Dermis blood vessel endothelial cell (primary cell): ENCODE data around the gene CHST5. TPM values are rescaled to one million over a fixed set of nuclear protein-coding genes. Genes with fewer than 3 reads are reported as not detected.
A peak's percentile ranks its signal among the peaks of the same experiment; 100 is the strongest.
"Not testable (repeated sequence)": the region's sequence is repeated elsewhere in the genome, so short reads cannot be mapped to it uniquely, and the experiment has no call there.

Experiments
- DNase-seq: peaks from one replicate; pipeline ENCODE4 v3.0.0; 2010
- total RNA-seq: library from RNA; depleted of rRNA; stranded (reverse); fragments of >200 nt; gene quantifications from 2 replicates; pipeline ENCODE4 v1.2.3, GENCODE V29; 2014

The CHST5 gene
- total RNA-seq, 1 donor from 2014 or later = not detected

DNA sequence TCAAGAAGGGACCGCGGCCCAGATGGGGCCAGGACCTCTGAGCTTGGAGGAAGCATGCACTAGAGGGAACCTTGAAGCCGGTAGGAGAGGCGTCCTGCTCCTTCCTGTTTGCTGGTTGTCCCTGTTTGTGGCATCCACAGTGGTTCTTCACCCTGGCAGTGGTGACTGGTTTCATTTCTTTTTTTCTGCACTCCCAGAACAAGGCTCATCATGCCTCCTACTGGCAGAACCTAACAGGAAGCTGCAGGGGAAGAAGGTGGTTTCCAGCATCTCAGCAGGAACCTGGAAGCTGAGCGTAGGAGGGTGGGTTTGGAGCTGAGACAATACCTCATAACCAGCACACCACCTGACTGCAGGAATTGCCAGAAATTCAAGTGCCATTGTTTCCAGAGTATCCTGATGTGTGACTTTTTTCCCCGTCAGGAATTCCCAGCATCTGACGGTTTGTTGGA is 14.3 kb upstream of the CHST5 start:
- DNase-seq = peak; percentile 98

DNA sequence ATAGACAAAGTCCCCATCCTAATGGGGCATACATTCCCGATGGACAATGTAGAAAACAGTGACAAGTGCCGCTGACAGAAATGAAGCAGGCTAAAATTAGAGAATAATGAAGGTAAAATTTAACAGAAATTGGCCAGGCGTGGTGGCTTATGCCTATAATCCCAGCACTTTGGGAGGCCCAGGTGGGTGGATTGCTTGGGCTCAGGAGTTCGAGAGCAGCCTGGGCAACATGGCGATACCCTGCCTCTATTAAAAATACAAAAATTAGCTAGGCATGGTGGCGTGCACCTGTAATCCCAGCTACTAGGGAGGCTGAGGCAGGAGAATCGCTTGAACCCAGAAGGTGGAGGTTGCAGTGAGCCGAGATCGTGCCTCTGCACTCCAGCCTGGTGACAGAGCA is 12.5 kb upstream of the CHST5 start:
- not testable (repeated sequence) for DNase-seq

DNA sequence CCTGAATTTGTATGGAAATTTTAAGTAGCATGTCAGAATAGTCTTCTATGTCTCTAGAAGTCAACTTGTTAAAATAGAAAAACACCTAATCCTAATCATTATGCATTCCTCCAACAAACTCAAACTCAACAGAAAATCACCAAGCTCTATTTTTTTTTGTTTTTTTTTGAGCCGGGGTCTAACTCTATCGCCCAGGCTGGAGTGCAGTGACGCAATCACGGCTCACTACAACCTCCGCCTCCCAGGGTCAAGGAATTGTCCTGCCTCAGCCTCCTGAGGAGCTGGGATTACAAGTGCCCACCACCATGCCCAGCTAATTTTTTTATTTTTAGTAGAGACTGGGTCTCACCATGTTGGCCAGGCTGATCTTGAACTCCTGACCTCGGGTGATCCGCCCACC is 10.4 kb upstream of the CHST5 start:
- DNase-seq = no peak

DNA sequence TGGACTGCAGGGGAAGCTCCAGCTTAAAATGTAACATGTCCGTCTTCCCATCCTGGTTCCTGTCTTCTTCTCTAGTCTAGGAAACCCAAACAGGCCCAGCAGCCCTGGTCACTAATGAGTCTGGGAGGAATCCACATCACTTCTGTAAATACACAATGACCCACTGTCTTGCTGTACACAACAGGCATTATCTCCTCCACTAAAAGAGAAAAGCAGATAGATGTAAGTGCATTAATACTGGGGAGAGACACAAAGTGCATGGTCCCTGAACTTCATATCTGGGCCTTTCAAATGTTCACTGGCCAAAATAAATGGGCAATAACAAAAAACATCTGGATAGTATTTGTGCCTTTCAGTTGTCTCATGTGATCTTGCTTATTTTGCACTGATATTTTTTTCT is 10.0 kb upstream of the CHST5 start:
- DNase-seq = not testable (repeated sequence)

DNA sequence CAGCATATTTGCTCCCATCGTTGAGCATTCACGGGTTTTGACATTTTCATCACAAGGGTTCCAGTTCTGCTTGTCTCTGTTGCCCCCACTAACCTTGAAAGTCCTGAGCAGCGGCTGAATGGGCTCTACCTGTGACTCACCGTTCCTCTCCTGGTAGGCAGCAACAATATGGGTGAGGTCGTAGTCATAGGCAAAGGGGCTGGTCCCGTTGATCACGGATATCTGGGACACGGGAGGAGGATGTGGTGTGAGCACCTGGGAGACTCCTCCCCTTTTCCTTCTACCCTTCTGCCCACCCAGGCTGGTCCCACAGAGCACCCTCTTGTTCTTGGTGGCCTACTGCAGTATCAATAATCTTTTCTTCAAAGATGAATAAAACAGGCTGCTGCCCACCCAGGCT is 6.6 kb upstream of the CHST5 start:
- not testable (repeated sequence) for DNase-seq

DNA sequence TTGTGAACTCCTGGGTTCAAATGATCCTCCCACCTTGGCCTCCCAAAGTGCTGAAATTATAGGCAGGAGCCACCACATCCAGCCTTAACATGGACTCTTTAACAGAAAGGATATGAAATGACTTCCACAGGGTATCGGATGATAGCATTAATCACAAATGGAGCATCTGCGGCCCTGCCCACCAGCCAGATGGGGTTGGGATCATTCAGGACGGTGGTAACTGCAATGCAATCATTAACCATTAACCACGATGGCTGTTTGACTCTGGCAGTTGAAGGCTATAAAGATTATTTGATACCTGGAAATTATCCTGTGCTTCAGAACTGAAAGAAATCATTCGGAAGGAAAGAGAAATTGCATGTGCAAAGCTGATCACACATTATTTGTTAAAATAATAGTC is 5.3 kb upstream of the CHST5 start:
- no peak for DNase-seq

DNA sequence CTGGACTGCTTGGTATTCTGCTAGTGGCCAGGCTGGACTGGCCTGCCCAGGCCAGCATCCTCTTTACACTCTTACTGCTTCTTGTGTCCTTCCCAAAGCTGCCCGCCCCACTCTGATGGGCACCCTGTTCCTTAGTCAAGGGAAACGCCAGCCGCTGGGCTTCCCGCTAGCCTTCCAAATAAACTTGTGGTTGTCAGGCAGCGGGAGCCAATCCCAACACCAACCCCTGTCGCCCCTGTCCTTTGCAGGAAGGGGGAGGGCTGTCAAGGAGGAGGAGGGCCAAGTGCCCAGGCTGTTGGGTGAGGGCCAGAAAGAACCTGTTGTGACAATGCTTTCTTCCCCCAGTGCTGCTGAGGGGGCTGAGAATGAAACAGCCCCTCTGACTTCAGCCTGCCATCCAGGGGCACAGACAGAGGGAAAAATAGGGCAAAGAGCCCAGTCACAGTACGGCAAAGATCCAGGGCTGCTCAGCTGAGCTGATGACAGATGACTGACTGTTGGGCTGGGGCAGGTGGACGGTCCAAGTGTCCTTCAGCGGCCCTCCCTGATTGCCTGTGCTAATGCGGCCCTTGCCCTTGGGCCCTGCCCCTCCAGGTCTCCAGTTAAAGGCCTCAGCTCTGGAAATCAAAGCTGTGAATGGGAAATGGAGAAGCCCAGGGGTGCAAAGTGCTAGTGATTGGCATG is 3.1 kb upstream of the CHST5 start:
- DNase-seq = not testable (repeated sequence)

DNA sequence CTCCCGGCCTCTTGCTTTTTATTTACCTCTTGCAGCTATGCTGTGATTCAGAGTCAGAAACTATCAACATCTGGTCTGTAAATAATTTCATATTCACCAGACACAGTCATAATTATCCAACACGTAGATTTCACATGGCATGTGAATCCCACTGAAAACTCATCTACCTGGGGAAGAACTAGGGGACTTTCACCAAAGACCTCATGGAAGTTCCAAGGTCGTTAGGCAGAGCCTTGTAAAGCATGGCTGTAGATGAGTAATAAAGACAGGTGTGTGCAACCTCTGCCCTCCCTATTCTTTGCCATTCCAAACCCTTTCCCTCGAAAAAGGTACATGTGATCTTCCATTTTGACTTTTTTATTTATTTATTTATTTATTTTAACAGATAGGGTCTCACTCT is 1.9 kb upstream of the CHST5 start:
- DNase-seq = no peak

DNA sequence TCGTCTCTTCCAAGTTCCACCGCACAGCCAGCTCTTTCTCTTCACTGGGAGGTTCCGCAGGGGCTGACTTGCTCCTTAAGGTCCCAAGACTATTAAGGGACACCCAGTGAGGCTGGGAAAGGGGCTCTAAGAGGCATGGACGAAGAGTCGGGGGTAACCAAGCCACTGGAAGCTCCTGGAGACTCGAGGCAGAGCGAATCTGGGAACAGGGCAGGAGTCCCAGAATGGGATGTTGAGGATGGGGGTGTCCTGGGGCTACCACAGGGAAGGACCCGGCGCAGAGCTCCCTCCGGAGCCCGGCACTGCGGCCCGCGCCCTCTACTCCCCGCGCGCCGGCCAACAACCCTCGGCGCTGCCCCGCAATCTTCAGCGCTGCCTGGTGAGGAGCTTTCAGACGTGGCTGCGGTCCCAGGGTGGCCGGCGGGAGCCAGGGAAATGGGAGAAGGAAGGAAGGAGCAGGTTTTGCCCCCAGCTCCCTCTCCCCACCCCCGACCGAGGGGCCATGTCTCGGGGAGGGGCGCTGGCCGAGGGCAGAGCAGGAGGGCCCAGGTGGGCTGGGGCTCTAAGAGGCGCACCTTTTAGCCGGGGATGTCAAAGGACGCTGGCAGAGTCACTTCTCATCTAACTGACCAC is 581 bp downstream of the CHST5 start:
- DNase-seq = no peak

DNA sequence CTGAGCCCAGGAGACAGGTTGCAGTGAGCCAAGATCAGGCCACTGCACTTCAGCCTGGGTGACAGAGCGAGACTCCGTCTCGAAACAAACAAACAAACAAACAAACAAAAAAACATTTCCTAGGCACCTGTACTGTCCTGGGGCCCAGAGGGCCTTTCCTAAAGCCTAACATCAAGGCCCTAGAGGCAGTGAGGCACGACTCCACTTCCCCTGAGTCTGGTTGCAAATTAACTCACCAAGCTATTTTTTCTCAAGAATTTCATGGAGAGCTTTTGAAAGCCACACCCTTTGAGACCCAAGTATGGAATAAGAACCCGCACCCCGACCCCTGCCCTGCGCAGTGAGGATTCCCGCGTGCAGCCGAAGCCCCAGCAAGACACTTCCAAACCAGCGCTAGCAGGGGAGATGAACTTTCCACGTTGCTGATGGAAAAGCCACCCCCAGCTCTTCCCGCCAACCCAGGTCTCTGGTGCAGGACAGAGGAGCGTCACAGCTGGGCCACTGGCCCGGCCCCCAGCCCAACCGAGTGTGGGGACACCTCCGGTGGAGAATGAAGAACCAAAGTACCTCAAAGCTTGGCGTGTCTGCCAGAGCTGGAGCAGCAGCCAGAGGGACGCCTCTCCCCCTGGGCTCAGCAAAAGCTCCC is 1.2 kb downstream of the CHST5 start:
- DNase-seq = no peak

DNA sequence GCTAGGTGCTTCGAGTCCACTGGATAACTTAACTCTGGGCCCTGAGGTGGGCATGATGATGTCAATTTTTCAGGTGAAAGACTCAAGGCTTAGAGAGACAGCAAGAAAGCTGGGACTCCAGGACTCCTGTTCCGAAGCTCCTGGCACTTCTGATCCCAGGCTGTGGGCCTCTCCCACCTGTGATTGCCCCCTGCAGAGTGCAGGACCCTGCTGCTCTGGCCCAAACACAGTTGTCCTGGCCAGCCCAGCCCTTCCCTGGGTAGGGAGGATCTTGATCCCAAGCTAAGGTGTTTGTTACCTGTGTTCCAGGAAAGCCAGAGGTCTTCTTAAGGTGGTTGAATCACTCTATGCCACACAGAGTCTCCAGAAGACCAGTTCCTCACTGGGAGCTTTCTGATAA is 3.1 kb downstream of the CHST5 start:
- no peak for DNase-seq

DNA sequence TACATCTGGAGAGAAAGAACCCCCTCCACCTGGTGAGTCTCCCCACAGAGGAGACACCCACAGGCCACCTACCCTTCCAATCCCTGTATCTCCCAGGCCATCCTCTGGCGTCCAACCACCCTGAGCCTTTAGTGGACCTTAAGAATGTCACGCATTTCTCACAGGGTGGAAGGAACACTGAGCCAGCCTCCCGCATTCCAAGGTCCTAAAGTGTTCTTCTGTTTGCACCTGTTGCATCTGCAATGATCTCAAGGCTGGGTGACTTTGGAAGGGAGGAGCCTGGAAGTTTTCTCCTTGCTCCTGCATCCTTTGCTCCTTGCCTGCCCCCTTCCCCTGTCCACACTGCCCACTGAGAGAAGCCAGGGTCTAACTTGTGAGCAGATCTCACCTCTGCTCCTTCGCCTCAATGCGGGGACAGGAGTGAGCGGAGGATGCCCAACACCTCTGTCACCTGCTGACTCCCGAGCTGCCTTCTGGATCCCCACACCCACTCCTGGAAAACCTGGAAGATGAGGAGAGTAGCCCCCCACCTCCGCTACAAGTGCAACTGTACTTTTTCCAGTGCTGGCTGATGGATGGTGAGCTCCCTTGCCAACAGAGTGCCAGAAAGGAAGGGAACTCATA is 3.7 kb downstream of the CHST5 start:
- no peak for DNase-seq

DNA sequence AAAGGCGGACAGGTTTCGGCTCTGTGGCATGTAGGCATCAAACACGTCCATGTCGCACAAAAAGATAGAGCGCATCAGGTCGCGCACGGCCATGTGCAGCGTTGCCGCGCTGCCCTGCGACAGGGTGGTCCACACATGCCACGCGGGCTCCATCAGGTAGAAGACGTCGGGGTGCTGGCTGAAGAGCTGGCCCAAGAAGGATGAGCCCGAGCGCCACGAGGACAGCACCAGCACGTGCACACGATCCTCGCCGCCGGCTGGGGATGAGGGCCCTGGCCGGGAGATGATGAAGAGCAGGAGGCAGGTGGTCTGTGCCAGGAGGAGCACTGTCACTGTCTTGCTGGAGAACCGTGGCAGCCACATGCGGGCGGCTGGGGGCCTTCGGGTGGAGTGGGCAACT is 5.9 kb downstream of the CHST5 start:
- no peak for DNase-seq

DNA sequence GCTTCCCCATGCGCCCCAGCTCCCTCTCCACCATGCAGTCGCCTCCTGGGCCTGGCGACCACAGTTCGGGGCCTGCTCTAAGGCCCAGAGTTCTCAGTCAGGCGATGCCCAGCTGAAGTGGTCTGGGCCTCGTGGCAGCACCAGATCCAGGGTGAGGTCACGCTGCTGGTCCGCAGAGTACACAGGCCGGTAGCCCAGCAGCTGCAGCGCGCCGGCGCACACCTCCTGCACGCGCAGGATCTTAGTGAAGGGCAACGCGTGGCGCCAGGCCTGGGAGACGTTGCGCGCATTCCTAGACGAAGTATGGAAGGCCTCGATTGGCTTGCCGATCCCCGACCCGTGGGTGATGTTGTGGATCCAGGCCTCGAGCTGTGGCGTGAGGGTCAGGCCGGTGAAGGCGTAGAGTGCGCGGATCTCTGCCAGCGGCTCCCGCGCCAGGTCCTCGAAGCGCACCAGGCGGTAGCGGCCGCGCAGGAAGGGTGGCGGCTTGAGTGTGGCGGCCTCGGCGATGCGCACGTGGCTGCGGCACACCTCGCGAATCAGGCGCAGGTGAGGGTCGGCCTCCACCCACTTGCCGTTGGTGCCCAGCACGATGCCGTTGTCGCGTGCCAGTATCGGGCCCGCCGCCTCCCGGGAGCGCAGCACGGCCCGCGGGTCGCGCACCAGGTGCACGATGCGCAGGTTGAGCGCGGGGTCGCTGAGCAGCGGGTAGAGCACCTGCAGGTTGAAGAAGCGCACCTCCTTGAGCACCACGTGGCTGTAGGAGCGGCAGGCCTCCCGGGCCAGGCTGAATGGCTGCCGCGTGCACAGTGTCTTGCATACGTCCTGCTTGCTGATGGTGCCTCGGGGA is 6.6 kb downstream of the CHST5 start:
- DNase-seq = no peak

DNA sequence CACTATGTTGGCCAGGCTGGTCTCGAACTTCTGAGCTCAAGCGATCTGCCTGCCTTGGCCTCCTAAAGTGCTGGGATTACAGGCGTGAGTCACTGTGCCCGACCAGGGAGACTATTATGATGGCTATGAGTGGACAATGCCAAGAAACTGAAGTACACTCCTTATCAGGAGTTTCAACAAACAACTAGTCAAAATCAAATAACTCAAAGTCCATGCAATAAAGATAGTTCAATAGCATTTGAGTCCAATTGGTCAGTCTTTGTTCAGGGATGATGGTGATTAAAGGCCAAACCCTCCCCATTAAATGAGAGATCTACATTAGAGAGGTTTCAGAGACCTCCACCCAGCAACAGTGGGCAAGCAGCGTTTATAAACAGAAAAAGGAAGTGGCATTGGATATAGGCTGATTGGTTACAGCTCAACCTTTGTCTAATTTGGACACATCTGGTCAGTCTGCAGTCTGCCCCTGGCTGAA is 8.0 kb downstream of the CHST5 start:
- no peak for DNase-seq

DNA sequence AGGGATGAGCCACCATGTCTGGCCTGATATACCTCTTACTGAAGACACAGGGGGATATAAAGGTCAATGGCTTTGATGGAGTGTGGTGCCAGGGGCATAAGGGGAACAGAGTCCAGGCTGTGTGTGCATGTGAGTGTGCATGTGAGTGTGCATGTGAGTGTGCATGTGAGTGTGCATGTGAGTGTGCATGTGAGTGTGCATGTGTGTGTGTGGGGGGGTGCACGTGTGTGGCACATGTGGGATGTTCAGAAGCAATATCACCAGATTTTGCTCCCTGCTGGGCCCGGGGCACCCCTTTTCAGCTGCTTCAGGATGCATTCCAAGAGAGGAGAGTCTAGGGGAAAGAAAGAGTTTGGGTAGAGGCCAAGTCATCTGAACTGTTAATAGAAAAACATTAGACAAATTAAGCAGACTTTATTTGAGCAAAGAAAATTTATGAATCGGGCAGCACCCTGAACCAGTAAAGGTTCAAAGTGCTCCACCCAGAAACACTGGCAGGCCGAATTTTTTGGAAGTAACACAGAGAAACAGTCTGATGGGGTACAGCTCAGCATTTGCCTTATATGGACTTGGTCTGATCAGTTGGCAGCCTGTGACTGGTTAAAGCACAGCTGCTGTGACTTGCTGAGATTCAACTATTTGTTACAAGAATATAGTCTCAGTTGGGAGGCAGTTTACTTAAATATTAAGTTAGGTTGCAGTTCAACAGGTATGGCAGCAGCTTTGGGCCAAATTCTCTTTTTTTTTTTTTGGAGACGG is 9.7 kb downstream of the CHST5 start:
- DNase-seq = no peak

DNA sequence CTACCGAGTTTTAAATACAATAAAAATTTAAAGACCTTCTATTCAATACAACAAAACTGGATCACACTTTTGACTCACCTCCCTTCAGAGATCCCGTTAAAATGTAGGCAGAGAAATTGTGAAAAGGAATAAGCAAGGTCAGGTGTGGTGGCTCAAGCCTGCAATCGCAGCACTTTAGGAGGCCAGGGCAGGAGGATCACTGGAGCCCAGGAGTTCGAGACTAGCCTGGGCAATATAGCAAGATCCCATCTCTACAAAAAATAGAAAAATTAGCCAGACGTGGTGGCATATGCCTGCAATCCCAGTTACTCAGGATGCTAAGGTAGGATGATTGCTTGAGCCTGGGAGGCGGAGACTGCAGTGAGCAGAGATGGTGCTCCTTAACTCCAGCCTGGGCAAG is 16.7 kb downstream of the CHST5 start:
- no peak for DNase-seq

DNA sequence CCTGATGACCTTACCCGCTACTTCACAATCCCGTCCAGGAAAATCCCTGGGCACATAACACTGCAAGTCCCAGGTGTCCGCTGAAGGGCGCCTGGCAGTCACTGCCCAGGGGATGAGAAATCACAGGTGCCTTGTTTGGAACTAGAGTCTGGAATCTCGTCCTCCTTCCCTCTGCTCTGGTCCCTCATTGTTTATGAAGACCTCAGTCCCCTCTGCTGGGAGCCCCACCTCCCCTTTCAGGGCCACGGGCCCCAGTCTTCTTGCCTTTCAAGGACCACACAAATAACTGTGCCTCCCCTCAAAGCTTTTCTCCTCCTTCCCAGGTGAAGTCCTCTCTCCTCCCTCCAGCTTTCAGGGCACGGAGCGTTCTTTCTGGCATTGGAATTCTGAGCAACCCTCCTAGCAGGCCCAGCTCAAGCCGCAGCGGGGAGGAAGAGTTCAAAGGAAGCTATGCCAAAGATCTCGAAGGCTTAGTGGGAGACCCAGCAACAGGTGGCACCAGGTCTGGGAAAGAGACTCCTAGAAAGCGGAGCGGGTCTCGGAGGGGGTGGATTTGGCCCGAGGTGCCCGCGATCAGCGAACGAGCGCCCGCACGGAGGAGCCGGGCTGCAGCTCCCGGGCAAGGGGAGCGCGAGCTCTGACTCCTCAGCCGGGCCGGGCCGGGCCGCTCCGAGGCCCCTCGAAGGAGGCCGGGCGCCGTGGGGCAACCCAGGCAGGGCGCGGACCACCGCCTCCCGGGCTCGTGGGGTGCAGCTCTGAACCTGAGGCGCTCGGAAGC is 19.5 kb downstream of the CHST5 start:
- DNase-seq = peak; percentile 37

DNA sequence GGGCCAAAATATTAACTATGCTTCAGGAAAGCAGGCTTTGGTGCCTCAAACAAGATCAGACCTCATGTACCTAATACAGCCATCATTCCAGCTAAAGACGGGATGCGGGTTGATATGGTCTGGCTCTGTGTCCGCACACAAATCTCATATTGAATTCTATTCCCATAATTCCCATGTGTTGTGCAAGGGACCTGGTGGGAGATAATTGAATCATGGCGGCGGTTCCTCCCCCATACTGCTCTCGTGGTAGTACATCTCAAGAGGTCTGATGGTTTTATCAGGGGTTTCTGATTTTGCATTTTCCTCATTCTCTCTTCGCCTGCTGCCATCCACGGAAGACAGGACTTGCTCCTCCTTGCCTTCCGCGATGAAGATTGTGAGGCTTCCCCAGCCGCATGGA is 21.6 kb downstream of the CHST5 start:
- DNase-seq = no peak

DNA sequence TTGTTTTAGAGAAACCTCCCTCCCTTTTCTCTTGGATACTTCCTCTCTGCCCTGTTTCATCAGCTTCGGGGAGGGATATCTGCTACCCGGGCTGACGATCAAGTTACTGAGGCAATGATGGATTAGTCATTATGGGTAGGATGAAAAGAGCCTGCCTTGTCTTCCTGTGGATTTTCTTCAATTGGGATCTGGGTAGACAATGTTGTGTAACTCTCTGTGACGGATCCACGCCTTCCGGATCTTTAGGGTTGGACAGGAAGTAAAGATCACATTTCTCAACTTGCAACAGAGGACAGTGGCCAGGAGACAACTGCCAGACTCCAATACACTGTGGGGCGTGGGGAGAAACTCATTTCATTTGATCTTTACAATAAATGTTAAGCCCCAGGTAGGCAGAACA is 29.3 kb downstream of the CHST5 start:
- peak; percentile 40 for DNase-seq

DNA sequence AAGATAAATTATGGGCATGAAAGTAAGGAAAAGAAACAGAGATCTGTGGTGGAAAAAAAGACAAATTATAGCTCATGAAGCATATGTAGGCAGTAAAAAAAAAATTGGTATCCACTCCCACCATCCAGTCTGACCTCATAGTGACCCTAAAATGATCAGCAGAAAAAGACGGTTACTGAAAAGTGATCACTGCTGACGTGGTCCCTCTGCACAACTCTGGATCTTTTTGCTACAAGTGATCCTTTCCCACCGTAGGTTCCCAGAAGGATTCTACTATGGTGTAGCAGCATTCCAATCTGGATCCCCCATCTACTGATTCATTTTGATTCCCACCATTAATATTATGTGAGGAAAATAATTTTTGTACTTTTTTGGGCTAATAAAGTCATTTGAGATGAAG is 29.8 kb downstream of the CHST5 start:
- no peak for DNase-seq
